Sigmoid colon (tissue), 7 donors: ENCODE data around the gene MRPS34. TPM values are rescaled to one million over a fixed set of nuclear protein-coding genes. Genes with fewer than 3 reads are reported as not detected.

Experiments
- DNase-seq: peaks from one replicate; pipeline ENCODE4 v3.0.0-alpha.2; 2019
- H3K27ac ChIP-seq, 4 donors: fragments of 200-600 bp; sonication (generic); one replicate each; pipeline ENCODE4 v1.5.1; 2016 to 2019; ENCODE audit warnings: mild to moderate bottlenecking in 1 of 4
- H3K27me3 ChIP-seq, 3 donors: fragments of 200-600 bp; sonication (generic); one replicate each; pipeline ENCODE4 v1.5.1; 2019; ENCODE audit warnings: mild to moderate bottlenecking in 1 of 3
- H3K36me3 ChIP-seq, 4 donors: fragments of 200-600 bp; sonication (generic); one replicate each; pipeline ENCODE4 v1.5.1; 2016 to 2019
- H3K4me1 ChIP-seq, 4 donors: fragments of 200-600 bp; sonication (generic); one replicate each; pipeline ENCODE4 v1.5.1; 2017 to 2019
- H3K4me3 ChIP-seq, 4 donors: fragments of 200-600 bp; sonication (generic); one replicate each; pipeline ENCODE4 v1.5.1; 2017 to 2019; ENCODE audit warnings: mild to moderate bottlenecking in 2 of 4, moderate library complexity in 1 of 4
- H3K9me3 ChIP-seq, 4 donors: fragments of 200-600 bp in 3 of 4; sonication (generic) in 3 of 4; one replicate each; pipeline versions ENCODE4 v1.5.1 to v1.6.1; 2013 to 2019
- CTCF ChIP-seq, 4 experiments: fragments of 450-650 bp in 3 of 4; fragments of 200-600 bp in 1 of 4; IDR thresholded peaks; one replicate each; pipeline ENCODE4 v1.5.1; 2016 to 2019; ENCODE audit warnings: antibody characterized with exemption in 4 of 4, mild to moderate bottlenecking in 3 of 4, moderate library complexity in 2 of 4
- EP300 ChIP-seq, 4 donors: sonication (generic); formaldehyde crosslinking; IDR thresholded peaks; one replicate each; pipeline ENCODE4 v1.6.1; 2017; ENCODE audit warnings: antibody characterized with exemption in 4 of 4
- POLR2A ChIP-seq, 2 donors: fragments of 450-650 bp; IDR thresholded peaks; one replicate each; pipeline ENCODE4 v1.6.1; 2016; ENCODE audit warnings: antibody characterized with exemption in 2 of 2, mild to moderate bottlenecking in 2 of 2, moderate library complexity in 2 of 2
- POLR2AphosphoS5 ChIP-seq, 4 donors: sonication (generic); formaldehyde crosslinking; IDR thresholded peaks; one replicate each; pipeline ENCODE4 v1.6.1; 2017; ENCODE audit warnings: antibody characterized with exemption in 4 of 4
- WGBS, 2 donors: extraction: QIAGEN DNeasy Blood & Tissue Kit; methylation state at CpG; one replicate each; pipeline ENCODE4 v1.1.7; 2013; 5-methylcytosine and 5-hydroxymethylcytosine counted together
- intact Hi-C: fragments of 100-400 bp; cut with DNase I; formaldehyde crosslinking; loops from one replicate; pipeline ENCODE4 v1.15.1; 2023
- polyA plus RNA-seq, 3 donors: library from polyadenylated mRNA; stranded (reverse); fragments of 200-250 nt; gene quantifications; one replicate each; pipeline ENCODE4 v1.2.3, GENCODE V29; 2013
- total RNA-seq, 4 donors: library from RNA; depleted of rRNA; stranded (reverse); fragments of >200 nt; gene quantifications; one replicate each; pipeline ENCODE4 v1.1.0, GENCODE V29; 2016
- donor health status: healthy with polysubstance abuse.
- donor health status: Bipolar disorder and iron deficiency.
- donor health status: healthy.

MRPS34 gene
- total and polyA plus RNA-seq, 7 donors, result 61.5 to 198 (median 104) TPM

DNA sequence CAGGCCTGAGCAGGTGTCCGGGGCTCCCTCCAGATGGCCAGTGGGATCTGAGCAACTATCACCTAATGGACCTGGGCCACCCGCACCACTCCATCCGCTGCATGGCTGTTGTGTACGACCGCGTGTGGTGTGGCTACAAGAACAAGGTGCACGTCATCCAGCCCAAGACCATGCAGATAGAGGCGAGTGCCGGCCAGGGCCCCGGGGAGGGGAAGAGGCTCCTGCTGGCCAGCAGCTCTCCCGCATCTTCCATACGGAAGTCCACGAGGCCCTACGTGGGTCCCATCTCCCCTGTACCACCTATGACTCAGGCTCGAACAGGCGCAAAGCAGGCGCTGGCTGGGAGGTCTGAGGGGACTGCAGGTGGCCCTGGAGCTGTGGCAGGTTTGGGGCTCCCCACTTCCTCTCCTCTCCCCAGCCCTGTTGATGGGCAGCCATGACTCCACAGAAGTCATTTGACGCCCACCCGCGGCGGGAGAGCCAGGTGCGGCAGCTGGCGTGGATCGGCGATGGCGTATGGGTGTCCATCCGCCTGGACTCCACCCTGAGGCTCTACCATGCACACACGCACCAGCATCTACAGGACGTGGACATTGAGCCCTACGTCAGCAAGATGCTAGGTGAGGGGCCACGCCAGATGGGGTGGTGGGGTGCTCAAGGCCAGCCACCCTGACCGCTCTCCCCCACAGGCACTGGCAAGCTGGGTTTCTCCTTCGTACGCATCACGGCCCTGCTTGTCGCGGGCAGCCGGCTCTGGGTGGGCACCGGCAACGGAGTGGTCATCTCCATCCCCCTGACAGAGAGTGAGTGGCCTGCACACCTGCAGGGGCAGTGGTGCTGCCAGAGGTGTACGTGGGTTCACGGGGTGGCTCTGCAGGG is 5.6 kb downstream of the MRPS34 start:
- Histone ChIP-seq H3K36me3 (peaks cover 53 to 66% (median 55%) of the 10 kb centered on the region in 4 donors), H3K9me3 (no peaks in the 10 kb centered on the region), H3K4me3 (no peak overlapping the region), H3K4me1 (peaks cover 0 to 31% (median 28%) of the 10 kb centered on the region in 4 donors), H3K27me3 (no peaks in the 10 kb centered on the region), H3K27ac (no peak overlapping the region)
- WGBS, 2 donors, result 93 to 94% methylated on average over 42 of the region's 42 CpGs
- no peak for DNase-seq
- intact Hi-C loops, result no loop called here
- TF ChIP-seq POLR2A (IDR thresholded peaks at IDR 0.05), result no peak

GRCh38 chr16:1766701-1767100 is 6.2 kb downstream of the MRPS34 start:
- H3K36me3 ChIP-seq, result peaks cover 55 to 73% (median 59%) of the 10 kb centered on the region in 4 donors

DNA sequence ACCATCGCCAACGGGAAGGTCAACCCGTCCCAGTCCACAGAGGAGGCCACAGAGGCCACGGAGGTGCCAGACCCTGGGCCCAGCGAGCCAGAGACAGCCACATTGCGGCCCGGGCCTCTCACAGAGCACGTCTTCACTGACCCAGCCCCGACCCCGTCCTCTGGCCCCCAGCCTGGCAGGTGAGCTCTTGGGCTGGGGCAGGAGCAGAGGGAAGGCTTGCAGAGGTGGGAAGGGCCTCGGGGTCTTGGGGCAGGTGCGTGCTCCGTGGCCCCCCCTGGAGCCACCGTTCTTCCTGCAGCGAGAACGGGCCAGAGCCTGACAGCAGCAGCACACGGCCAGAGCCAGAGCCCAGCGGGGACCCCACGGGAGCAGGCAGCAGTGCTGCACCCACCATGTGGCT is 6.7 kb downstream of the MRPS34 start:
- no peaks in the 10 kb centered on the region for H3K27me3 ChIP-seq
- H3K4me3 ChIP-seq, result no peak overlapping the region
- peaks cover 55 to 78% (median 62%) of the 10 kb centered on the region in 4 donors for H3K36me3 ChIP-seq
- TF ChIP-seq POLR2A (IDR thresholded peaks at IDR 0.05) (no peak), POLR2AphosphoS5 (IDR thresholded peaks at IDR 0.05) (no peak)
- 91 to 95% methylated on average over 19 of the region's 19 CpGs for WGBS, 2 donors
- peaks cover 0 to 21% (median 21%) of the 10 kb centered on the region in 4 donors for H3K4me1 ChIP-seq
- intact Hi-C loops, result no loop called here
- no peak overlapping the region for H3K27ac ChIP-seq
- no peak for DNase-seq
- no peaks in the 10 kb centered on the region for H3K9me3 ChIP-seq

More at GRCh38 chr16:1766701-1767100, 6.2 kb downstream of the MRPS34 start:
- Histone ChIP-seq H3K27me3 (no peaks in the 10 kb centered on the region), H3K4me3 (no peak overlapping the region), H3K9me3 (no peaks in the 10 kb centered on the region), H3K27ac (no peak overlapping the region), H3K4me1 (peaks cover 0 to 24% (median 22%) of the 10 kb centered on the region in 4 donors)
- TF ChIP-seq EP300 (IDR thresholded peaks at IDR 0.05) (no peak), POLR2A (IDR thresholded peaks at IDR 0.05) (no peak), CTCF (IDR thresholded peaks at IDR 0.05) (no peak), POLR2AphosphoS5 (IDR thresholded peaks at IDR 0.05) (no peak)
- DNase-seq, result no peak
- intact Hi-C loops, result no loop called here
- 90% methylated on average over 18 of the region's 18 CpGs for WGBS, 2 donors

GRCh38 chr16:1765826-1766225 is 7.1 kb downstream of the MRPS34 start:
- Histone ChIP-seq H3K4me3 (no peak overlapping the region), H3K36me3 (peaks cover 55 to 82% (median 67%) of the 10 kb centered on the region in 4 donors), H3K4me1 (peaks cover 0 to 21% (median 20%) of the 10 kb centered on the region in 4 donors), H3K27ac (no peak overlapping the region), H3K27me3 (no peaks in the 10 kb centered on the region), H3K9me3 (no peaks in the 10 kb centered on the region)
- DNase-seq, result no peak
- WGBS, 2 donors, result 90 to 92% methylated on average over 22 of the region's 22 CpGs
- intact Hi-C loops, result no loop called here
- TF ChIP-seq EP300 (IDR thresholded peaks at IDR 0.05) (no peak), POLR2A (IDR thresholded peaks at IDR 0.05) (no peak), POLR2AphosphoS5 (IDR thresholded peaks at IDR 0.05) (no peak), CTCF (IDR thresholded peaks at IDR 0.05) (no peak)

- Histone ChIP-seq H3K36me3 (peaks cover 55 to 90% (median 74%) of the 10 kb centered on the region in 4 donors), H3K9me3 (no peaks in the 10 kb centered on the region), H3K27me3 (no peaks in the 10 kb centered on the region), H3K4me3 (no peak overlapping the region), H3K27ac (no peak overlapping the region), H3K4me1 (peaks cover 0 to 13% (median 12%) of the 10 kb centered on the region in 4 donors)
- 85 to 93% methylated on average over 21 of the region's 21 CpGs for WGBS, 2 donors
- intact Hi-C loops, result no loop called here
- no peak for DNase-seq
- TF ChIP-seq POLR2A (IDR thresholded peaks at IDR 0.05), result no peak
- no peak for TF ChIP-seq POLR2AphosphoS5 (IDR thresholded peaks at IDR 0.05)
- no peak for TF ChIP-seq EP300 (IDR thresholded peaks at IDR 0.05)
- no peak for TF ChIP-seq CTCF (IDR thresholded peaks at IDR 0.05)
Observed at GRCh38 chr16:1764971-1765370, 8.0 kb downstream of the MRPS34 start.
